ENCODE results near the gene THAP12.
A peak's percentile ranks its signal among the peaks of the same experiment; 100 is the strongest.

The THAP12 gene

DNA sequence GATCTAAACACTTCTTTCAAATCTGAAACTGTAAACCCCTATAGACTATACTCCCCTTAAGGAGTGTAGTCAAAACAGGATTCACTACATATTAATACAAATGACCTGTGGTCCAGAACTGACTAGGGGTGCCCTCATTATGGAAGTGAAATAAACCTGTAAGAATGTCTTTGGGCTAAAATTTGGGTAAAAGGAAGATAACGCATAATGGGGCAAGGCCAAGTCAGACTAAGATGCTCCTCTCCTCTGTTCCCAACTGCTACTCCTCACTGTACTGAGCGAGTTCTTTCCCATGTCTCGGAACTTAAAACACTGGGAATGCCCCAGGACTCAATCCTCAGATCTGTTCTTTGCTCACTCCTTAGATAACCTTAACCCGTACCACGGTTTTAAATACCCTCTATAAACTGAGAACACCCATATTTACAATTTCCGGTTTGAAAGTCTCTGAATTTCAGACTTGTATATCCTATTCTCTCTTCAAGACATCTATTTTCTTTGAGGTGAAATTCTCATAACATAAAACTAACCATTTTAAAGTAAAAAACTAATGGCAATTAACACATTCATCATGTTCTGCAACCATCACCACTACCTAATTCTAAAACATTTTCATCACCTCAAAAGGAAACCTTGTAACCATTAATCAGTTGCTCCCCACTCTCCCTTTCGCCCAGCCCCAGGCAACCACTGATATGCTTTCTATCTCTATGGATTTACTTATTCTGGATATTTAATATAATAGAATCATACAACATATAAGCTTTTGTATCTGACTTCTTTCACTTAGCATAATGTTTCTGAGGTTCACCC, 4.0 kb downstream of the THAP12 start:
- DNase-seq: no peak

GRCh38 chr11:76371170-76371569, 9.8 kb downstream of the THAP12 start:
- no peak for DNase-seq

DNA sequence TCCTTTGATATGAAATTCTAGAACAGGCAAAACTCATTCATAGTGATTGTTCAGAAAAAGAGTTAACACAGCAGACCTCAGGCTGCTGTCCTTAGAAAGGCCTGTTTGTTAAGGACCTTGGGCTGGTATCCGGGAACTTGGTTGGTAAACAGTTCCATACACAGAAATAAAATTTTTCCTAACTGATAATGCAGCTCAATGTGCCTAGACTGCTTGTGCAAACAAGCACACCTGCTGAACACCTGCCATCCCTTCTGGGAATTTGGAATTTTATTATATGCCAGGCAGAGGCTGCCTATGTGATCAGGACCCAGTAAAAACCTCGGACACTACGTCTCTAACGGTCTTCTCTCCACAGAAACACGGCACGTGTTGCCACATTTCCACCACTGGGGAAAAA, 11.5 kb downstream of the THAP12 start:
- DNase-seq: peak; percentile 65

DNA sequence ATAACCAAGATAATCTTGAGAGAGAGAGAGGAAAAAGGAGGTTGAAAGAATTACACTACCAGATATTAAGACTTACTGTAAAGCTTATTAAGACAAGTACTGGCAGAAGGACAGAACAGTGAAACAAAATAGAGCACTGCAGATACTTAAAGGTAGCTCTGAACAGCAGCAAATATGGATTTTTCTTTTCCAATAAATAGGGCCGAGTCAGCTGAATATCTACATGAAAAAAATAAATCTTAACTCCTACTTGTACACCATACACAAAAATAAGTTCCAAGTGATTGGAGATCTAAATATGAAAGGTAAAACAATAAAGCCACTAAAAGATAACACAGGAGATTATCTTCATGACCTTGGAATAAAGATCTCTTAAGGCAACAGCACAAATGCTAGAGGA, 12.4 kb downstream of the THAP12 start:
- DNase-seq: no peak

DNA sequence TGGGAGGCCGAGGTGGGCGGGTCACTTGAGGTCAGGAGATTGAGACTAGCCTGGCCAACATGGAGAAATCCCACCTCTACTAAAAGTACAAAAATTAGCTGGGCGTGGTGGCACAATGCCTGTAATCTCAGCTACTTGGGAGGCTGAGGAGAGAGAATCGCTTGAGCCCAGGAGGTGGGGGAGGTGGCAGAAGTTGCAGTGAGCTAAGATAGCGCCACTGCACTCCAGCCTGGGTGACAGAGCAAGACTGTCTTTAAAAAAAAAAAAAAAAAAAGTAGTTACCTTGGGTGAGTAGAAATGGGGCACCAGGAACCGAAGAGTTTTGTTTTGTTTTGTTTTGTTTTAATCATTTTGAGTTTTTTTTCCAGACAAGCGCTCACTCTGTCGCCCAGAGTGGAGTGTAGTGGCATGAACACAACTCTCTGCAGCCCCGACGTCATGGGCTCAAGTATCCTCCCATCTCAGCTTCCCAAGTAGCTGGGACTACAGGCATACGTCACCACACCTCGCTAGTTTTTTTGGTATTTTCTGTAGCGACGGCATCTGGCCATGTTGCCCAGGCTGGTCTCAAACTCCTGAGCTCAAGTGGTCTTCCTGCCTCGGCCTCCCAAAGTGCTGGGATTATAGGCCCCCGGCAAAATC, 15.8 kb downstream of the THAP12 start:
- no peak for DNase-seq

DNA sequence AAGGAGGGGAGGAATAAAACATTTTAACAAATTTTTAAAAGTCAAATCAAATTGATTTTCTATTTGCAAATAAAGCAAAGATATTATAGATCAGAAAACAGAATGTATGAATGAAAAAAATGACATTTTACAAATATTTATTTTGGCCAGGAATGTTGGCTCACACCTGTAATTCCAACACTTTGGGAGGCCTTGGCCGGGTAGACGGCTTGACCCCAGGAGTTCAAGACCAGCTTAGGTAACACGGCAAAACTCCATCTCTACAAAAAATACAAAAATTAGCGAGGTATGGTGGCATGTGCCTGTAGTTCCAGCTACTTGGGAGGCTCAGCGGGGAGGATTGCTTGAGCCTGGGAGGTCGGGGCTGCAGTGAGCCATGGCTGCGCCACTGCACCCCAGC, 18.2 kb downstream of the THAP12 start:
- DNase-seq: no peak

DNA sequence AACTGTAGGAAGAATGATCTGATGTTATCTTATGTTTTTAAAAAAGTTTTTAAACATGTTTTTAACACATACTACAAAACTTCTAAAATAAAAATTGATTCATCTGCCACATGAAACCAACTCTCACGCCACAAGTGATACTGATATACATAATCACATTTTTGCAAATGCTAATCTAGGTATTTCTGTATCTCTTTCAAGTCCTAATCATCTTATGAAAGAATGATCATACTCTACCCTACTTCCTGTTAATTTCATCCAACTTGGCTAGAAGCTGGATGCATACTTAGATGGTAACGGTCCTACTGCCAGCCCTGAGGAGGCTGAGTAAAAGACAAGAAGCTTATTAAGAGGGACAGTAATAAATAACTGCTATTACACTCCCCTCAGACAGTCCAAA, 19.2 kb downstream of the THAP12 start:
- DNase-seq: no peak

DNA sequence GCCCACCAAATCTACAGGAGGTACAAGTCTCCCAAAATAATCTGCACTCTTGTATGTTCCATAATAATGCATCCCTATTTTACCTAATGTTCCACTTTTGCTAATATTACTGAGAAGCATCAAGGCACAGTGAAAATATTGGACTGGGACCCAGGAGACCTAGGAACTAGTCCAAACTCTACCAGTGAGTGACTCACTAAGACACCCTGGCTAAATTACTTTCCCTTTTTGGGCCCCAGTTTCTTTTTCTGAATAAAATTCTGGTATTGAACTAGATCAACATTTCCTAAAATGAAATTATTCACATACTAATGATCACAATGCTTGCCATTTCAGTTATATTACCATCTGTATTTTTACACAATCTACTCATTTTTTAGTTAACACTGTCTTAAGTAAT, 19.6 kb downstream of the THAP12 start:
- DNase-seq: no peak

- no peak for DNase-seq
Observed at GRCh38 chr11:76355172-76355571, 25.8 kb downstream of the THAP12 start.

DNA sequence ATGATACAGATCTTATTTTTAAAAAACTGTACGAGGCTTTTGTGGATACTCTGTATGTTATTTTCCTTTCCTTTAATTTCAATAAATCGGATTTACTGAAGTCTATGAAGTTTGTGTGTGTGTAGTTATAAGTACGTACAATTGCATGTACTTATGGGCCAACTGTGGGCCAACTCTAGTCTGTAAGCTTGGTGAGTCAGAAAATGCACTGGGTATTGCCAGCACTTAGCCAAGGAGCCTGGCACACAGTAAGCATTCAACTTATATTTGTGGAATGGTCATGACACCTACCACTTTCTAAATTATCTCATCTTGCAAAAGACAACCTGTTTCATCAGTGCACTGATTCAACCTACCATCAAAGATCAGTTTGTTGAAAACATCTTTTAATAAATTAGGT, 32.6 kb downstream of the THAP12 start:
- no peak for DNase-seq

- peak; percentile 78 for DNase-seq
Observed at GRCh38 chr11:76347466-76347865, 33.5 kb downstream of the THAP12 start.

- no peak for DNase-seq
Observed at GRCh38 chr11:76339221-76339620, 41.7 kb downstream of the THAP12 start.

DNA sequence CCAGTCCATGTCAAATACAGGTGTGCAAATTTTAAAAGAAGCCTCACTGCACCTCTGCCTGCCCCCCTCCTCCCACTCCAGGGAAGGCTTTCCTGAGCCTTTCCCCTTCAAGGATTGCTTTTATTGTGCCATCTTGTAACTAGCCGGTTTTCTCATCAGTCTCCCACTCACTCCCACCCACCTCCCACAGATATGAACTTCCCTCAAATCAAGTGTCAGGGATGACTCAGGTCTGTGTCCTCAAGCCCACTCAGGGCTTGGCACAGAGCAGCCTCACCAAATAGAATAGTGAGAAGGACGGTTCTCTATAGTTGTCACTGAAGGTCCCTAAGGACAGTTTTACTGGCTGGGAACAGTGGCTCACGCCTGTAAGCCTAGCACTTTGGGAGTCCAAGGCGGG, 43.0 kb downstream of the THAP12 start:
- no peak for DNase-seq

- no peak for DNase-seq
Observed at GRCh38 chr11:76337469-76337868, 43.5 kb downstream of the THAP12 start.

DNA sequence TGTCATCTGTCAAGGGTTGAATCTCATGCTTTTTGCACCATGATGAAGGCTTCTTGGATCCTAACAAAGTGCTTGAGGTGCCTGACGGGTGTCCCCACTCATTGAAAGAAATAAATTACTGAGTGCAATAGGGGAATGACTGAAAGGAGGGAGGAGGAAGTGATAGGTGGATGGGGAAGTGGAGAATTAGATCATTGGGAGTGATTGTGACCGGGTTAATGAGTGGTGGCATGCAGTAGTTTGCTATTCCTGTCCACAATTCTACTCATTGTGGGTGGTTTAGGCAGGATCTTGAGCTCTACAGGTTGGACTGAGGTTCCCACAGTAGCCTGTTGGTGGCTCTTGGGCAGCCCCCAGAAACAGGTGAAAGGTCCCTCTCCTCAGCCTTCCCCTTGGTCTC, 44.3 kb downstream of the THAP12 start:
- no peak for DNase-seq

GRCh38 chr11:76335842-76336241, 45.1 kb downstream of the THAP12 start:
- DNase-seq: no peak

DNA sequence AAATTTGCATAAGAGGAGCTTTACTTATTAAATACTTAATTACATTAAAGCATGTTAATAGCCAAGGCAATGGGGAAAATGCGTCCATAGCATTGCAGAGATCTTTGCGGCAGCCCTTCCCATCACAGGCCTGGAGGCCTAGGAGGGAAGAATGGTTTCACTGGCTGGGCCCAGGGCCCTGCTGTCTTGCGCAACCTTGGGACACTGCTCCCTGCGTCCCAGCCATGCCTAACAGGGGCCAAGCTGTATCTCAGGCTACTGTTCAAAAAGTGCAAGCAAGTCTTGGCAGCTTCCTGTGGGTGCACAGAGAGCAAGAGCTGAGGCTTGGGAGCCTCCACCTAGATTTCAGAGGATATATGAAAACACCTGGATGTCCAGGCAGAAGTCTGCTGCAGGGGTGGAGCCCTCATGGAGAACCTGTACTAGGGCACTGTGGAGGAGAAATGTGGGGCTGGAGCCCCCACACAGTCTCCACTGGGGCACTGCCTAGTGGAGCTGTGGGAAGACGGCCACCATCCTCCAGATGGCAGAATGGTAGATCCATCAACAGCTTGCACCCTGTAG, 46.0 kb downstream of the THAP12 start:
- DNase-seq: no peak

GRCh38 chr11:76330651-76331050, 50.3 kb downstream of the THAP12 start:
- no peak for DNase-seq

- DNase-seq: peak; percentile 25
Observed at GRCh38 chr11:76329983-76330382, 50.9 kb downstream of the THAP12 start.

- no peak for DNase-seq
Observed at GRCh38 chr11:76329084-76329648, 51.8 kb downstream of the THAP12 start.

DNA sequence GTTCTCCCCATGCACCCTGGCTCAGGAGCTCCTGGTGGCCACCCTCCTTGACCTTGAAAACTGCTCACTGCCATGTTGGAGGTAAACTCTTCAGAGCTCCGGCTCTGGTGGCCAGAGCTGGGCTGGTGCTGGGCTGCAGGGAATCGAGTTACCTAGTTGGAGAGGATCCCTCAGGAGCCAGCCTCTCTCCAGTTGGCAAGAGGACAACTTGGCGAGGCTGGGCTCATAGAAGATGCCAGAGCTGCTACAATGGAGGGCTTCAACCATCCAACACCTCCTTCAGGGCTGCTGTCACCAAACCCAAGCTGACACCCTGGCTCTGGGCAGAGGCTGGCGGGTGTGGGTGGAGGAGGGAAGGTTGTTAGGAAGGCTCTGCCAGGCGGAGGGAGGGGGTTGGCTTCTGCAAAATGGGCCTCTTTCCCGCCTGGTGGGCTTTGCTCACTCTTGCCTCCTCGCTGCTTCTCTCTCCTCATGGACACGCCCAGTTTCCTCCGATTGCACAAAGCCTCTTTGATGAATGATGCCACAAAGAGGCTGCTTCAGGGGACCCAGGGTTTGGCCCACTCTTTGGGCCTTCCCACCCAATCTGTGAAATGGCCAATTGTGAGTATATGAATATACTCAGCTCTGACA, 53.1 kb downstream of the THAP12 start:
- no peak for DNase-seq

- DNase-seq: no peak
Observed at GRCh38 chr11:76327202-76327601, 53.7 kb downstream of the THAP12 start.

DNA sequence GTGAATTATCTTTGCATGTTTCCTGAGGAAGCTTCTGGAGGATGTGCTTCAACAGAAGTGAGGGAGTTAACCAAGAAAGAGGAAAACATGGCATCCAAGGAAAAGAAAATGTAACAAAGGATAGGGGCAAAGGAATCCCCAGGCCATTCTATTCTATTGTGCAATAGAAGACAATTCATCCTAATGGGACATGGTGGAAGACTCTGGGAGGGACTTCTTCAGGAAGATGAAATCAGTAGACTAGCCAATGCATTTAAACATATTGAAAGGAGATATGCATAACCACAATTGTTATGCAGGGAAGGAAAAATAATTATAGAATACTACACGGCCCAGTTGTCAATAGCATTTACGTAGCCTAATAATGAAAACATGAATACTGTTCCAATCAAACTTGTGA, 55.7 kb downstream of the THAP12 start:
- no peak for DNase-seq

- no peak for DNase-seq
Observed at GRCh38 chr11:76323804-76324203, 57.1 kb downstream of the THAP12 start.

Measured in NCI-H69 (cell line).